ENCODE data around the gene PLB1. TPM values are rescaled to one million over a fixed set of nuclear protein-coding genes. Genes with fewer than 3 reads are reported as not detected.

Gene PLB1
- total RNA-seq, 2 experiments from 2014 or later = not detected

GRCh38 chr2:28620801-28621171 is 124.9 kb downstream of the PLB1 start:
- no peak overlapping the region for H3K4me3 ChIP-seq (ENCODE audit: low read depth, low read length, poor library complexity, severe bottlenecking)
- H3K4me1 ChIP-seq (ENCODE audit: insufficient read depth, low read length, poor library complexity, severe bottlenecking) = peaks cover 6% of the 10 kb centered on the region
- POLR2A ChIA-PET = no interaction called here

GRCh38 chr2:28621172-28622100 is 125.6 kb downstream of the PLB1 start:
- BruUV-seq (replicated peaks) = no TSS peak
- Histone ChIP-seq H4K20me1 (ENCODE audit: insufficient read depth, low read length) (no peaks in the 10 kb centered on the region), H3K4me3 (ENCODE audit: low read depth, low read length, poor library complexity, severe bottlenecking) (no peak overlapping the region), H3K9me2 (ENCODE audit: insufficient read depth, low read length) (no peaks in the 10 kb centered on the region), H2AFZ (ENCODE audit: low read length) (peak overlapping the region; percentile 84), H3K27ac (ENCODE audit: low read depth, low read length, poor library complexity, severe bottlenecking) (no peak overlapping the region), H3K4me1 (ENCODE audit: insufficient read depth, low read length, poor library complexity, severe bottlenecking) (peaks cover 6% of the 10 kb centered on the region), H3K9me3 (ENCODE audit: low read length) (no peaks in the 10 kb centered on the region), H3K4me2 (ENCODE audit: low read length) (peak overlapping the region; percentile 27; the same call in 1 of the 2 replicates), H3K36me3 (ENCODE audit: insufficient read depth, low read length) (no peaks in the 10 kb centered on the region), H3K79me2 (ENCODE audit: insufficient read depth, low read depth, low read length) (no peaks in the 10 kb centered on the region)
- ChIA-PET POLR2A (interaction anchor here (0.5 to 0.6 kb wide), 2 partner anchors 11 to 74 kb away, joined by 3 to 9 read pairs; no protein-coding TSS in a partner anchor), CTCF (ENCODE audit: unreplicated experiment) (no interaction called here)
- DNase-seq (ENCODE audit: low spot score) = no peak
- intact Hi-C loops (cut with micrococcal nuclease; ENCODE audit: unreplicated experiment) = no loop called here
- no peak for TF ChIP-seq EZH2phosphoT487 (IDR thresholded peaks at IDR 0.05; ENCODE audit: borderline replicate concordance, low read depth, low read length)
- TF ChIP-seq, protein P1, sequence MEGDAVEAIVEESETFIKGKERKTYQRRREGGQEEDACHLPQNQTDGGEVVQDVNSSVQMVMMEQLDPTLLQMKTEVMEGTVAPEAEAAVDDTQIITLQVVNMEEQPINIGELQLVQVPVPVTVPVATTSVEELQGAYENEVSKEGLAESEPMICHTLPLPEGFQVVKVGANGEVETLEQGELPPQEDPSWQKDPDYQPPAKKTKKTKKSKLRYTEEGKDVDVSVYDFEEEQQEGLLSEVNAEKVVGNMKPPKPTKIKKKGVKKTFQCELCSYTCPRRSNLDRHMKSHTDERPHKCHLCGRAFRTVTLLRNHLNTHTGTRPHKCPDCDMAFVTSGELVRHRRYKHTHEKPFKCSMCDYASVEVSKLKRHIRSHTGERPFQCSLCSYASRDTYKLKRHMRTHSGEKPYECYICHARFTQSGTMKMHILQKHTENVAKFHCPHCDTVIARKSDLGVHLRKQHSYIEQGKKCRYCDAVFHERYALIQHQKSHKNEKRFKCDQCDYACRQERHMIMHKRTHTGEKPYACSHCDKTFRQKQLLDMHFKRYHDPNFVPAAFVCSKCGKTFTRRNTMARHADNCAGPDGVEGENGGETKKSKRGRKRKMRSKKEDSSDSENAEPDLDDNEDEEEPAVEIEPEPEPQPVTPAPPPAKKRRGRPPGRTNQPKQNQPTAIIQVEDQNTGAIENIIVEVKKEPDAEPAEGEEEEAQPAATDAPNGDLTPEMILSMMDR (conservative IDR thresholded peaks at IDR 0.05; ENCODE audit: low read length) = no peak

More at GRCh38 chr2:28620801-28621171, 124.9 kb downstream of the PLB1 start:
- Histone ChIP-seq H2AFZ (ENCODE audit: low read length) (no peak overlapping the region), H3K36me3 (ENCODE audit: insufficient read depth, low read length) (no peaks in the 10 kb centered on the region), H3K9me2 (ENCODE audit: insufficient read depth, low read length) (no peaks in the 10 kb centered on the region), H3K27ac (ENCODE audit: low read depth, low read length, poor library complexity, severe bottlenecking) (no peak overlapping the region), H3K79me2 (ENCODE audit: insufficient read depth, low read depth, low read length) (no peaks in the 10 kb centered on the region), H3K4me2 (ENCODE audit: low read length) (no peak overlapping the region), H3K9me3 (ENCODE audit: low read length) (no peaks in the 10 kb centered on the region), H4K20me1 (ENCODE audit: insufficient read depth, low read length) (no peaks in the 10 kb centered on the region)
- TF ChIP-seq, protein P1 (conservative IDR thresholded peaks at IDR 0.05; ENCODE audit: low read length) = no peak
- TF ChIP-seq EZH2phosphoT487 (IDR thresholded peaks at IDR 0.05; ENCODE audit: borderline replicate concordance, low read depth, low read length) = no peak
- intact Hi-C loops (cut with micrococcal nuclease; ENCODE audit: unreplicated experiment) = no loop called here
- no peak for DNase-seq (ENCODE audit: low spot score)
- CTCF ChIA-PET (ENCODE audit: unreplicated experiment) = no interaction called here
- no TSS peak for BruUV-seq (replicated peaks)

DNA sequence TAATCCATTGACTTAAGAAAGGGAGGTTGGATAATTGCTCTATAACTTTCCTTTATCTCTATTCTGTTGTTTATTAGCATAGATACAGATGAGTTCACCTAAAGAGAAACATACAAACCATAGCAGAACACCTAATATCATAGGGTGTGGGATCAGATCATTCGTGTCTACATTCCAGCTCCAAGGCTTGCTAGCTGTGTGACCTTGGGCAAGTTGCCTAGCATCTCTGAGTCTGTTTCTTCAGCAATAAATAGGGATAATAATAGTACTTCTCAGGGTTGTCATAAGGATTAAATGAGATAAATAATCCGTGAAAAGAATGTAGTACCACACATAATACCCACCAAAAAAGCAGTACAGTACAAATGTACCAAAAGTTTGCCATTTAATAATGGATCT is 126.2 kb downstream of the PLB1 start:
- intact Hi-C loops (cut with micrococcal nuclease; ENCODE audit: unreplicated experiment) = no loop called here
- H3K9me2 ChIP-seq (ENCODE audit: insufficient read depth, low read length) = no peaks in the 10 kb centered on the region
- no peak for DNase-seq (ENCODE audit: low spot score)
- no peak overlapping the region for H3K4me3 ChIP-seq (ENCODE audit: low read depth, low read length, poor library complexity, severe bottlenecking)
- H4K20me1 ChIP-seq (ENCODE audit: insufficient read depth, low read length) = no peaks in the 10 kb centered on the region
- H3K79me2 ChIP-seq (ENCODE audit: insufficient read depth, low read depth, low read length) = no peaks in the 10 kb centered on the region
- ChIA-PET CTCF (ENCODE audit: unreplicated experiment) (no interaction called here), POLR2A (interaction anchor here (0.6 kb wide), 1 partner anchor 11 kb away, joined by 9 read pairs; no protein-coding TSS in a partner anchor)
- peak overlapping the region; percentile 84 for H2AFZ ChIP-seq (ENCODE audit: low read length)
- no TSS peak for BruUV-seq (replicated peaks)
- TF ChIP-seq, protein P1 (conservative IDR thresholded peaks at IDR 0.05; ENCODE audit: low read length) = no peak
- TF ChIP-seq EZH2phosphoT487 (IDR thresholded peaks at IDR 0.05; ENCODE audit: borderline replicate concordance, low read depth, low read length) = no peak
- no peaks in the 10 kb centered on the region for H3K9me3 ChIP-seq (ENCODE audit: low read length)
- H3K27ac ChIP-seq (ENCODE audit: low read depth, low read length, poor library complexity, severe bottlenecking) = no peak overlapping the region
- H3K4me2 ChIP-seq (ENCODE audit: low read length) = peak overlapping the region; percentile 27; the same call in 1 of the 2 replicates
- H3K36me3 ChIP-seq (ENCODE audit: insufficient read depth, low read length) = no peaks in the 10 kb centered on the region
- peaks cover 6% of the 10 kb centered on the region for H3K4me1 ChIP-seq (ENCODE audit: insufficient read depth, low read length, poor library complexity, severe bottlenecking)
